HEK293 (cell line): ENCODE results near the gene ZNF594.
"Not testable (repeated sequence)": the region's sequence is repeated elsewhere in the genome, so short reads cannot be mapped to it uniquely, and the experiment has no call there.

Source experiments
- CTCF ChIA-PET: fragments of 350-600 bp; formaldehyde crosslinking; extraction: SDS; loops from one replicate; lab custom pipeline; 2021; ENCODE audit warnings: antibody characterized with exemption; lab: Yijun Ruan, JAX
- POLR2A ChIA-PET: fragments of 300-600 bp; formaldehyde crosslinking; extraction: SDS; loops from one replicate; lab custom pipeline; 2020; ENCODE audit warnings: antibody characterized with exemption, inconsistent platforms; lab: Yijun Ruan, JAX
- H3K27ac ChIP-seq: fragments of 200-500 bp; sonication (Bioruptor generic); 2 replicates; pipeline ENCODE4 v1.5.1; 2014; ENCODE audit warnings: low read depth, low read length, control low read depth, inconsistent platforms; ENCODE audit errors: extremely low read depth
- H3K36me3 ChIP-seq, 2 experiments: fragments of 200-500 bp in 1 of 2; sonication (Bioruptor generic) in 1 of 2; 1 replicate in 1 of 2; 2 replicates in 1 of 2; pipeline ENCODE4 v1.5.1; 2014 to 2017; ENCODE audit warnings: inconsistent platforms in 2 of 2, low read length in 2 of 2; ENCODE audit not compliant: control insufficient read depth in 2 of 2, insufficient read depth in 1 of 2
- H3K4me1 ChIP-seq: fragments of 200-500 bp; sonication (Bioruptor generic); 2 replicates; pipeline ENCODE4 v1.5.1; 2014; ENCODE audit warnings: mild to moderate bottlenecking, low read length, inconsistent platforms; ENCODE audit not compliant: control insufficient read depth, insufficient read depth
- H3K4me3 ChIP-seq: 2 replicates; pipeline ENCODE4 v1.5.1; 2011; ENCODE audit warnings: low read depth, mild to moderate bottlenecking, control low read depth, low read length, moderate library complexity
- H3K9me3 ChIP-seq: fragments of 200-500 bp; sonication (Bioruptor generic); 2 replicates; pipeline ENCODE4 v1.5.1; 2014; ENCODE audit warnings: low read depth, low read length, inconsistent platforms; ENCODE audit not compliant: control insufficient read depth, insufficient read depth
- EGR2 ChIP-seq: fragments of 450-650 bp; formaldehyde crosslinking; IDR thresholded peaks from 2 replicates; pipeline ENCODE4 v1.5.1; 2016; ENCODE audit warnings: low read depth, missing biosample characterization, missing genetic modification characterization
- ELK4 ChIP-seq: IDR thresholded peaks from 2 replicates; pipeline ENCODE4 v1.6.1; 2011; ENCODE audit warnings: mild to moderate bottlenecking, low read depth, low read length, borderline replicate concordance
- HOXD13 ChIP-seq: sonication (generic); formaldehyde crosslinking; IDR thresholded peaks from 2 replicates; pipeline ENCODE4 v1.8.0; 2022; ENCODE audit warnings: missing genetic modification reagents, borderline replicate concordance
- SETDB1 ChIP-seq: IDR thresholded peaks from one replicate; pipeline ENCODE4 v1.6.1; 2017; ENCODE audit warnings: mild to moderate bottlenecking, low read length, moderate library complexity, mixed read lengths; ENCODE audit not compliant: insufficient read length
- ZFHX2 ChIP-seq: fragments of 450-650 bp; formaldehyde crosslinking; conservative IDR thresholded peaks from 2 replicates; pipeline ENCODE4 v1.5.1; 2016; ENCODE audit warnings: missing biosample characterization, missing genetic modification characterization
- ZNF132 ChIP-seq: fragments of 450-650 bp; formaldehyde crosslinking; IDR thresholded peaks from 2 replicates; pipeline ENCODE4 v1.5.1; 2017; ENCODE audit warnings: missing biosample characterization, missing genetic modification characterization, borderline replicate concordance
- ZNF211 ChIP-seq: fragments of 450-650 bp; formaldehyde crosslinking; IDR thresholded peaks from 2 replicates; pipeline ENCODE4 v1.5.1; 2016; ENCODE audit warnings: low read depth, missing biosample characterization, missing genetic modification characterization
- ZNF324 ChIP-seq: fragments of 450-650 bp; formaldehyde crosslinking; IDR thresholded peaks from 2 replicates; pipeline ENCODE4 v1.5.1; 2016; ENCODE audit warnings: missing biosample characterization, missing genetic modification characterization
- ZNF350 ChIP-seq: fragments of 450-650 bp; formaldehyde crosslinking; IDR thresholded peaks from 2 replicates; pipeline ENCODE4 v1.5.0; 2017; ENCODE audit warnings: missing biosample characterization, mild to moderate bottlenecking, missing genetic modification characterization
- ZNF423 ChIP-seq: fragments of 450-650 bp; formaldehyde crosslinking; IDR thresholded peaks from 2 replicates; pipeline ENCODE4 v1.5.1; 2016; ENCODE audit warnings: missing biosample characterization, missing genetic modification characterization
- ZNF449 ChIP-seq: fragments of 450-650 bp; formaldehyde crosslinking; IDR thresholded peaks from 2 replicates; pipeline ENCODE4 v1.5.1; 2017; ENCODE audit warnings: missing biosample characterization, mild to moderate bottlenecking, missing genetic modification characterization, moderate library complexity
- ZNF664 ChIP-seq: fragments of 450-650 bp; formaldehyde crosslinking; IDR thresholded peaks from 2 replicates; pipeline ENCODE4 v1.5.1; 2016; ENCODE audit warnings: missing biosample characterization, missing genetic modification characterization
- ZNF777 ChIP-seq: fragments of 450-650 bp; formaldehyde crosslinking; IDR thresholded peaks from 2 replicates; pipeline ENCODE4 v1.5.1; 2017; ENCODE audit warnings: missing biosample characterization, missing genetic modification characterization, borderline replicate concordance
- TF ChIP-seq, protein P1 (sequence below): fragments of 450-650 bp; formaldehyde crosslinking; IDR thresholded peaks from 2 replicates; pipeline ENCODE4 v1.5.1; 2016; ENCODE audit warnings: missing biosample characterization, missing genetic modification characterization, low read depth
- TF ChIP-seq, protein P2 (sequence below): fragments of 450-650 bp; formaldehyde crosslinking; IDR thresholded peaks from 2 replicates; pipeline ENCODE4 v1.5.1; 2016; ENCODE audit warnings: missing biosample characterization, missing genetic modification characterization, borderline replicate concordance

Gene ZNF594

GRCh38 chr17:5226940-5227878 is 35.5 kb upstream of the ZNF594 start:
- Histone ChIP-seq H3K27ac (no peak overlapping the region), H3K4me3 (no peak overlapping the region), H3K9me3 (no peaks in the 10 kb centered on the region), H3K36me3 (peaks cover 4 to 15% of the 10 kb centered on the region in 2 experiments; a peak in 2 of 3 replicates)
- CTCF ChIA-PET, result interaction anchor here (1.1 to 3.8 kb wide), 3 partner anchors 10 to 212 kb away, joined by 3 to 15 read pairs (median 3); partner anchors contain the start of genes C1QBP and ZNF594
- TF ChIP-seq EGR2 (tag by site-specific recombination), result peak; percentile 65
- TF ChIP-seq ZFHX2 (tag by site-specific recombination), result peak; percentile 29
- TF ChIP-seq ZNF423 (tag by site-specific recombination), result no peak
- TF ChIP-seq, all 188 proteins: peak for 2
- POLR2A ChIA-PET, result interaction anchor here (0.7 kb wide), 1 partner anchor 721 kb away, joined by 3 read pairs; no protein-coding TSS in a partner anchor
- H3K4me1 ChIP-seq, result peaks cover 2% of the 10 kb centered on the region; the same call in 1 of the 2 replicates

GRCh38 chr17:5225668-5226457 is 34.2 kb upstream of the ZNF594 start:
- Histone ChIP-seq H3K9me3 (no peaks in the 10 kb centered on the region), H3K4me1 (no peaks in the 10 kb centered on the region), H3K4me3 (no peak overlapping the region), H3K36me3 (peaks cover 4 to 15% of the 10 kb centered on the region in 2 experiments; a peak in 2 of 3 replicates), H3K27ac (no peak overlapping the region)
- POLR2A ChIA-PET, result no interaction called here
- CTCF ChIA-PET, result interaction anchor here (0.7 to 1.8 kb wide), 2 partner anchors 11 to 14 kb away, joined by 3 to 12 read pairs; no protein-coding TSS in a partner anchor
- TF ChIP-seq ZNF777 (no peak), SETDB1 (no peak), ZNF664 (tag by site-specific recombination) (no peak)
- TF ChIP-seq, all 188 proteins: peak for 0

- H3K4me3 ChIP-seq, H3K9me3 ChIP-seq, H3K27ac ChIP-seq, H3K4me1 ChIP-seq, H3K36me3 ChIP-seq: not testable (repeated sequence)
- POLR2A ChIA-PET, result interaction anchor here (0.6 kb wide), 1 partner anchor 50 kb away, joined by 3 read pairs; no protein-coding TSS in a partner anchor
- CTCF ChIA-PET, result interaction anchor here (0.6 kb wide), 1 partner anchor 15 kb away, joined by 5 read pairs; no protein-coding TSS in a partner anchor
Observed at GRCh38 chr17:5221912-5222311, 30.2 kb upstream of the ZNF594 start.

DNA sequence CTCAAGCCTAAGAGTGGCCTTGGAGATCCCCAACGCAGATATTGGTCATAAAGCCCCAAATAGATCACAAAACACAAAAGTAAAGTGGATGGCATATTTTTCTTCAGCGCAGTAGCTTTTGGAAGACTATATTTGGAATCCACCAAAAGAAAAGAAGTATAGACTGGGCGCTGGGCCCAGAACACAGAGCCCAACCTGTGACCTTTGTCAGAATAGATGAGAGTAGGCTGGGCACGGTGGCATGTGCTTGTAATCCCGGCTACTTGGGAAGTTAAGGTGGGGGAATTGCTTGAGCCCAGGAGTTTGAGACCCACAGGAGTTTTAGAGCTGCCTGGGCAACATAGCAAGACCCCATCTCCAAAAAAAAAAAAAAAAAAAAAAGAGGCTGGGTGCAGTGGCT is 28.4 kb upstream of the ZNF594 start:
- Histone ChIP-seq H3K4me1 (no peaks in the 10 kb centered on the region), H3K27ac (no peak overlapping the region), H3K9me3 (no peaks in the 10 kb centered on the region), H3K36me3 (peaks cover 6 to 17% of the 10 kb centered on the region in 2 experiments; a peak in 2 of 3 replicates), H3K4me3 (no peak overlapping the region)
- TF ChIP-seq ZNF324 (tag by site-specific recombination) (no peak), ZNF449 (tag by site-specific recombination) (peak; percentile 88), ELK4 (no peak), HOXD13 (CRISPR knock-in tag) (no peak), ZNF350 (tag by site-specific recombination) (no peak), ZNF132 (tag by site-specific recombination) (no peak), ZNF211 (tag by site-specific recombination) (no peak)
- TF ChIP-seq, protein P1, sequence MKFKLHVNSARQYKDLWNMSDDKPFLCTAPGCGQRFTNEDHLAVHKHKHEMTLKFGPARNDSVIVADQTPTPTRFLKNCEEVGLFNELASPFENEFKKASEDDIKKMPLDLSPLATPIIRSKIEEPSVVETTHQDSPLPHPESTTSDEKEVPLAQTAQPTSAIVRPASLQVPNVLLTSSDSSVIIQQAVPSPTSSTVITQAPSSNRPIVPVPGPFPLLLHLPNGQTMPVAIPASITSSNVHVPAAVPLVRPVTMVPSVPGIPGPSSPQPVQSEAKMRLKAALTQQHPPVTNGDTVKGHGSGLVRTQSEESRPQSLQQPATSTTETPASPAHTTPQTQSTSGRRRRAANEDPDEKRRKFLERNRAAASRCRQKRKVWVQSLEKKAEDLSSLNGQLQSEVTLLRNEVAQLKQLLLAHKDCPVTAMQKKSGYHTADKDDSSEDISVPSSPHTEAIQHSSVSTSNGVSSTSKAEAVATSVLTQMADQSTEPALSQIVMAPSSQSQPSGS, result no peak
- TF ChIP-seq, protein P2, sequence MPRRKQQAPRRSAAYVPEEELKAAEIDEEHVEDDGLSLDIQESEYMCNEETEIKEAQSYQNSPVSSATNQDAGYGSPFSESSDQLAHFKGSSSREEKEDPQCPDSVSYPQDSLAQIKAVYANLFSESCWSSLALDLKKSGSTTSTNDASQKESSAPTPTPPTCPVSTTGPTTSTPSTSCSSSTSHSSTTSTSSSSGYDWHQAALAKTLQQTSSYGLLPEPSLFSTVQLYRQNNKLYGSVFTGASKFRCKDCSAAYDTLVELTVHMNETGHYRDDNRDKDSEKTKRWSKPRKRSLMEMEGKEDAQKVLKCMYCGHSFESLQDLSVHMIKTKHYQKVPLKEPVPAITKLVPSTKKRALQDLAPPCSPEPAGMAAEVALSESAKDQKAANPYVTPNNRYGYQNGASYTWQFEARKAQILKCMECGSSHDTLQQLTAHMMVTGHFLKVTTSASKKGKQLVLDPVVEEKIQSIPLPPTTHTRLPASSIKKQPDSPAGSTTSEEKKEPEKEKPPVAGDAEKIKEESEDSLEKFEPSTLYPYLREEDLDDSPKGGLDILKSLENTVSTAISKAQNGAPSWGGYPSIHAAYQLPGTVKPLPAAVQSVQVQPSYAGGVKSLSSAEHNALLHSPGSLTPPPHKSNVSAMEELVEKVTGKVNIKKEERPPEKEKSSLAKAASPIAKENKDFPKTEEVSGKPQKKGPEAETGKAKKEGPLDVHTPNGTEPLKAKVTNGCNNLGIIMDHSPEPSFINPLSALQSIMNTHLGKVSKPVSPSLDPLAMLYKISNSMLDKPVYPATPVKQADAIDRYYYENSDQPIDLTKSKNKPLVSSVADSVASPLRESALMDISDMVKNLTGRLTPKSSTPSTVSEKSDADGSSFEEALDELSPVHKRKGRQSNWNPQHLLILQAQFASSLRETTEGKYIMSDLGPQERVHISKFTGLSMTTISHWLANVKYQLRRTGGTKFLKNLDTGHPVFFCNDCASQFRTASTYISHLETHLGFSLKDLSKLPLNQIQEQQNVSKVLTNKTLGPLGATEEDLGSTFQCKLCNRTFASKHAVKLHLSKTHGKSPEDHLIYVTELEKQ (tag by site-specific recombination), result no peak
- ChIA-PET CTCF (no interaction called here), POLR2A (interaction anchor here (0.7 kb wide), 1 partner anchor 56 kb away, joined by 4 read pairs; no protein-coding TSS in a partner anchor)
